Urothelium cell line (cell line): ENCODE data around the gene MAEA.

Experiments used
- DNase-seq: peaks from one replicate; pipeline ENCODE4 v3.0.0; 2011; ENCODE audit warnings: low spot score, mixed read lengths
- FAIRE-seq: peaks from 2 replicates; lab custom pipeline; 2011; peaks lifted over from hg19 to GRCh38; lab: Jason Lieb, UNC

The MAEA gene

GRCh38 chr4:1249731-1250526 lies 39.8 kb upstream of the MAEA start:
- no peak for FAIRE-seq
- DNase-seq, result peak; percentile 23

- DNase-seq, result no peak
- no peak for FAIRE-seq
These were observed 39.2 kb upstream of the MAEA start for GRCh38 chr4:1250527-1250812.

GRCh38 chr4:1250921-1251772 lies 38.5 kb upstream of the MAEA start:
- FAIRE-seq, result no peak
- DNase-seq, result no peak

- no peak for FAIRE-seq
- no peak for DNase-seq
These were observed 38.0 kb upstream of the MAEA start for GRCh38 chr4:1251773-1252066.

GRCh38 chr4:1252928-1253492 lies 36.7 kb upstream of the MAEA start:
- DNase-seq, result no peak
- no peak for FAIRE-seq

- no peak for DNase-seq
- FAIRE-seq, result no peak
These were observed 35.9 kb upstream of the MAEA start for GRCh38 chr4:1253831-1254230.

- DNase-seq, result no peak
- FAIRE-seq, result no peak
These were observed 34.5 kb upstream of the MAEA start for GRCh38 chr4:1255151-1255550.

- no peak for FAIRE-seq
- no peak for DNase-seq
These were observed 34.0 kb upstream of the MAEA start for GRCh38 chr4:1255699-1256098.

GRCh38 chr4:1258457-1258856 lies 31.2 kb upstream of the MAEA start:
- FAIRE-seq, result no peak

GRCh38 chr4:1259966-1260365 lies 29.7 kb upstream of the MAEA start:
- no peak for FAIRE-seq
- no peak for DNase-seq

More at GRCh38 chr4:1258457-1258856, 31.2 kb upstream of the MAEA start:
- DNase-seq, result no peak

- FAIRE-seq, result no peak
These were observed 29.1 kb upstream of the MAEA start for GRCh38 chr4:1260418-1261106.

GRCh38 chr4:1261107-1261928 lies 28.4 kb upstream of the MAEA start:
- FAIRE-seq (no peak), DNase-seq (no peak)

More at GRCh38 chr4:1260418-1261106, 29.1 kb upstream of the MAEA start:
- no peak for DNase-seq

- FAIRE-seq (no peak), DNase-seq (no peak)
These were observed 24.7 kb upstream of the MAEA start for GRCh38 chr4:1264942-1265341.

- DNase-seq, result no peak
- no peak for FAIRE-seq
These were observed 24.3 kb upstream of the MAEA start for GRCh38 chr4:1265351-1265750.

- DNase-seq, result no peak
- FAIRE-seq, result no peak
These were observed 22.6 kb upstream of the MAEA start for GRCh38 chr4:1266881-1267763.

GRCh38 chr4:1269209-1269608 lies 20.5 kb upstream of the MAEA start:
- DNase-seq (no peak), FAIRE-seq (no peak)

- DNase-seq (no peak), FAIRE-seq (no peak)
These were observed 18.0 kb upstream of the MAEA start for GRCh38 chr4:1271686-1272085.

- no peak for DNase-seq
- FAIRE-seq, result no peak
These were observed 14.8 kb upstream of the MAEA start for GRCh38 chr4:1274871-1275270.

GRCh38 chr4:1276984-1277383 lies 12.7 kb upstream of the MAEA start:
- no peak for DNase-seq
- FAIRE-seq, result no peak
